Stimulated activated naive B cell treated with anti-CD40 and anti-IgM and Interleukin-4, amounts not matched to agents 10 μg/mL and 1 μg/mL and 100 μg/mL, for 72 hours (primary cell): ENCODE measurements around the gene ARHGAP18.

Source experiments
- ATAC-seq, 2 donors: fragments of 150-1000 bp; cut with Tn5 transposase; replicated peaks; 2 replicates each; pipeline ENCODE4 v1.10.0; 2021; ENCODE audit warnings: moderate library complexity in 1 of 2
- DNase-seq: peaks from one replicate; pipeline ENCODE4 v3.0.0; 2021
- H3K27ac Mint-ChIP-seq: one replicate; pipeline ENCODE4 v1.8.0; 2022; ENCODE audit warnings: mild to moderate bottlenecking, mixed read lengths
- H3K27me3 Mint-ChIP-seq, 2 donors: one replicate each; pipeline ENCODE4 v1.8.0; 2022; ENCODE audit warnings: mixed read lengths in 2 of 2
- H3K36me3 Mint-ChIP-seq, 2 donors: one replicate each; pipeline ENCODE4 v1.8.0; 2022; ENCODE audit warnings: mixed read lengths in 2 of 2, mild to moderate bottlenecking in 1 of 2
- H3K4me1 Mint-ChIP-seq, 2 donors: one replicate each; pipeline ENCODE4 v1.8.0; 2022; ENCODE audit warnings: mixed read lengths in 2 of 2, mild to moderate bottlenecking in 1 of 2
- H3K4me3 Mint-ChIP-seq, 2 donors: one replicate each; pipeline ENCODE4 v1.8.0; 2022; ENCODE audit warnings: mild to moderate bottlenecking in 2 of 2, mixed read lengths in 2 of 2, moderate library complexity in 1 of 2
- H3K9me3 Mint-ChIP-seq, 2 donors: one replicate each; pipeline ENCODE4 v1.8.0; 2022; ENCODE audit warnings: mixed read lengths in 2 of 2, mild to moderate bottlenecking in 1 of 2

The ARHGAP18 gene

DNA sequence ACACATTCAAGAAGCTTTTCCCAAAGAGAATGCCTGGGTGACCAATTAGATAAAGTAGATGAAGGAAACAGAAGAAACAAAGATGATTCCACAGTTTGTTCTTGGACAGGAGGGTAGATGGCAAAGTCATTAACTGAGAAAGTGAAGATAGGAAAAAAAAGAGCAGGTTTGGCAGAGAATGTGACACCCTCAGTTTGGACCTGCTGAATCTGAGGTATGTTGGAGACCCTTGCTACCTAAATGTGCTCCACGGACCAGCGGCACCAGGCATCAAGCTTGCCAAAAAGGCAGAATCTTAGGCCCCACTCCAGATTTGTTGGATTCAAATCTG, 49.7 kb downstream of the ARHGAP18 start:
- Mint-ChIP-seq H3K36me3 (peaks cover 7 to 9% of the 10 kb centered on the region in 2 donors), H3K9me3 (no peaks in the 10 kb centered on the region), H3K27ac (no peak overlapping the region), H3K4me1 (peaks cover 10 to 18% of the 10 kb centered on the region in 2 donors), H3K27me3 (no peaks in the 10 kb centered on the region), H3K4me3 (no peak overlapping the region)
- DNase-seq (no peak), ATAC-seq (no peak)

DNA sequence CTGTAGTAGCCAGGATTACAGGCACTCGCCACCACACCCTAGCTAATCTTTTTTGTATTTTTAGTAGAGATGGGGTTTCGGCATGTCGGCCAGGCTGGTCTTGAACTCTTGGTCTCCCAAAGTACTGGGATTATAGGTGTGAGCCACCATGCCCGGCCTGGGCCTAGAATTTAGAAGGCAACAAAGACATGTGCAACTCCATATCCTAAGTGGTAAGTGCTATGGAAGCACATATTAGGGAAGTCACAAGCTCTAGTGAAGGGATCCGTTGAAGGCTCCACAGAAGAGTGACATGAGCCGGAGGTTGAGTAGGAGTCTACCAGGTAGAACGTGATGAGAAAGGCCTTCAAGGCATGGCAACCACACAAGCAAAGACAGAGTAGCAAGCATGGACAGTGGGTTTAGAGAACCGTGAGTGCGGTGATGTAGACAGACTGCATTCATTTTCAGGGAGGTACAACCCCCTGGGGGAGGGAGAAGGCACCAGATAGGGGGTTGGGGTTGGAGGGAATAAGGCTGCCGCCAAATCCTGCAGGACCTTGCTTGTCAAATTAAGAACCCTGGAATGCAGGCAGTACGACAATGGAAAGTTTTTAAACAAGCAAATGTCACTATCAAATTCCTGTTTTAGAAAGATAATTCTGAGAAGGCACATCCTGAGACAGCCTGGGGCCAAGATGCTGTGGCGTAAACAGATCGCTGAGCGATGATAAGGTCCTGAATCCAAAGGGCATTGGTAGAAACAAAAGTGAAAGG, 50.2 kb downstream of the ARHGAP18 start:
- ATAC-seq (no peak), DNase-seq (no peak)
- Mint-ChIP-seq H3K4me1 (peaks cover 10 to 20% of the 10 kb centered on the region in 2 donors), H3K27me3 (no peaks in the 10 kb centered on the region), H3K36me3 (peaks cover 8 to 10% of the 10 kb centered on the region in 2 donors), H3K27ac (no peak overlapping the region), H3K9me3 (no peaks in the 10 kb centered on the region), H3K4me3 (no peak overlapping the region)

- peaks cover 7 to 23% of the 10 kb centered on the region in 2 donors for H3K4me1 Mint-ChIP-seq
- H3K4me3 Mint-ChIP-seq, result no peak overlapping the region
- H3K36me3 Mint-ChIP-seq, result peaks cover 11 to 12% of the 10 kb centered on the region in 2 donors
- DNase-seq (no peak), ATAC-seq (no peak)
- H3K9me3 Mint-ChIP-seq, result no peaks in the 10 kb centered on the region
- H3K27me3 Mint-ChIP-seq, result no peaks in the 10 kb centered on the region
- no peak overlapping the region for H3K27ac Mint-ChIP-seq
These were observed 50.8 kb downstream of the ARHGAP18 start for GRCh38 chr6:129659167-129659566.

GRCh38 chr6:129657483-129657882, 52.5 kb downstream of the ARHGAP18 start:
- H3K4me3 Mint-ChIP-seq, result no peak overlapping the region
- H3K27ac Mint-ChIP-seq, result no peak overlapping the region
- peaks cover 7 to 22% of the 10 kb centered on the region in 2 donors for H3K4me1 Mint-ChIP-seq
- DNase-seq, result no peak
- peaks cover 11 to 12% of the 10 kb centered on the region in 2 donors for H3K36me3 Mint-ChIP-seq
- no peaks in the 10 kb centered on the region for H3K9me3 Mint-ChIP-seq
- H3K27me3 Mint-ChIP-seq, result no peaks in the 10 kb centered on the region
- no peak for ATAC-seq

DNA sequence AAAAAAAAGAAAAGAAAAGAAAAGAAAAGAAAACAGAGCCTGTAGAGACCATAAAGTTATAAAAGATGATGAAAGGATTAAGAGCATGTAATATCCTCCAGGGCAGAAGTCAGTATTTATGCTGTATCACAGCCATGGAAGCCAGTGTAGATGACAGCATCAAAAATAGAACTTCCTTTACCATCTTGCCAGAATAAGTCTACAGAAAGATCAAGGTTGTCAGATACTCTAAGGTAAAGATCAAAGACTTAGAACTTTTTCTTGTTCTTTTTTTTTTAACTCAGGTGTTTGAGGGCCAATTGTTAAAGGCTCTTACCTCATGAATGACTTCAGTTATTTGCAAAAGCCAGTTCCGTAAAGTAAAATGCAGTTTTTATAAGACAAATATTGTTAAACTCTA, 54.6 kb downstream of the ARHGAP18 start:
- no peak for DNase-seq
- peaks cover 8 to 10% of the 10 kb centered on the region in 2 donors for H3K36me3 Mint-ChIP-seq
- no peak overlapping the region for H3K4me3 Mint-ChIP-seq
- ATAC-seq, result no peak
- no peaks in the 10 kb centered on the region for H3K9me3 Mint-ChIP-seq
- H3K27ac Mint-ChIP-seq, result no peak overlapping the region
- H3K4me1 Mint-ChIP-seq, result peaks cover 6 to 36% of the 10 kb centered on the region in 2 donors
- no peaks in the 10 kb centered on the region for H3K27me3 Mint-ChIP-seq

DNA sequence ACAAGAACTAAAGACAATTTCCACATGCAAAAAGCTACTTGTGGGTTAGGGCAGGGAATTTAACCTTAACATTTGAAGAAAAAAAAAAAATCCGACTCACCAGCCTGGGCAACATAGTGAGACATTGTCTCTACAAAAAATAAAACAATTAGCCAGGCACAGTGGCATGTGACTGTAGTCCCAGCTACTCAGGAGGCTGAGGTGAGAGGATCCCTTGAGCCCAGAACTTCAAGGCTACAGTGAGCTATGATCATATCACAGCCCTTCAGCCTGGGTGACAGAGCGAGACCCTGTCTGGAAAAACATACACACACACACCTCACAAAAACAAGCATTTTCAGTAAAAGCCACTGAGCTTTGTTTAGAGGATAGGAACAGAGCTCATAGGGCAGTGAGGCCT, 56.2 kb downstream of the ARHGAP18 start:
- no peak for DNase-seq
- Mint-ChIP-seq H3K4me3 (no peak overlapping the region), H3K9me3 (no peaks in the 10 kb centered on the region), H3K27me3 (no peaks in the 10 kb centered on the region), H3K4me1 (peaks cover 1 to 36% of the 10 kb centered on the region in 2 donors), H3K36me3 (peaks cover 5 to 6% of the 10 kb centered on the region in 2 donors), H3K27ac (no peak overlapping the region)
- ATAC-seq, result no peak

GRCh38 chr6:129653229-129653628, 56.7 kb downstream of the ARHGAP18 start:
- Mint-ChIP-seq H3K9me3 (no peaks in the 10 kb centered on the region), H3K27me3 (no peaks in the 10 kb centered on the region), H3K27ac (no peak overlapping the region), H3K4me3 (no peak overlapping the region), H3K4me1 (peaks cover 1 to 36% of the 10 kb centered on the region in 2 donors), H3K36me3 (peaks cover 5 to 6% of the 10 kb centered on the region in 2 donors)
- ATAC-seq (no peak), DNase-seq (no peak)

GRCh38 chr6:129651291-129651691, 58.7 kb downstream of the ARHGAP18 start:
- no peak overlapping the region for H3K4me3 Mint-ChIP-seq
- H3K9me3 Mint-ChIP-seq, result no peaks in the 10 kb centered on the region
- DNase-seq (no peak), ATAC-seq (no peak)
- H3K4me1 Mint-ChIP-seq, result peaks cover 1 to 24% of the 10 kb centered on the region in 2 donors
- H3K27me3 Mint-ChIP-seq, result no peaks in the 10 kb centered on the region
- peaks cover 5 to 6% of the 10 kb centered on the region in 2 donors for H3K36me3 Mint-ChIP-seq
- no peak overlapping the region for H3K27ac Mint-ChIP-seq

- Mint-ChIP-seq H3K27me3 (no peaks in the 10 kb centered on the region), H3K4me3 (no peak overlapping the region), H3K4me1 (peaks cover 0 to 18% of the 10 kb centered on the region in 2 donors), H3K27ac (no peak overlapping the region), H3K9me3 (no peaks in the 10 kb centered on the region), H3K36me3 (peaks cover 0 to 2% of the 10 kb centered on the region in 2 donors)
- no peak for DNase-seq
- no peak for ATAC-seq
These were observed 61.0 kb downstream of the ARHGAP18 start for GRCh38 chr6:129648819-129649491.

DNA sequence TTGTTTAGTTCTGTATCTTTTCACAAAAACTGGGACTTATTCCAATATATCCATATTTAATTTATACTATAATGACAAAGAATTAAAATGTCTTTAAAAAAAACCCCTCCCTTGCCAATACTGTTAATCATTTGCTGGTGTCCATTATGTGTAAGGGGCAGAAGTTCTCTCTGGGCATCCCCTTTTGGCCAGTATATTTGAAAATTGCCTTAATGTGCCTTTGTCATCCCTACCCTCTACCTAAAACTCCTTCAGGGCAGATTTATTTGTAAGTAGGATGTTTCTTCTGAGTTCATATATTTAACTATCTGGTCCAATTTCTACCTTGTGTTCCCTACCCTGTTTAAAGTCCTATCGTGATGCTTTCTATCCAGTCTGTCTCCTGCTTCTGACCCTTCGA, 62.9 kb downstream of the ARHGAP18 start:
- H3K4me1 Mint-ChIP-seq, result peaks cover 0 to 15% of the 10 kb centered on the region in 2 donors
- no peak overlapping the region for H3K4me3 Mint-ChIP-seq
- no peaks in the 10 kb centered on the region for H3K27me3 Mint-ChIP-seq
- no peaks in the 10 kb centered on the region for H3K9me3 Mint-ChIP-seq
- no peak for ATAC-seq
- H3K36me3 Mint-ChIP-seq, result peaks cover 0 to 2% of the 10 kb centered on the region in 2 donors
- H3K27ac Mint-ChIP-seq, result no peak overlapping the region
- no peak for DNase-seq

- Mint-ChIP-seq H3K4me3 (no peak overlapping the region), H3K27ac (no peak overlapping the region), H3K36me3 (peaks cover 0 to 2% of the 10 kb centered on the region in 2 donors), H3K9me3 (no peaks in the 10 kb centered on the region), H3K4me1 (peaks cover 0 to 11% of the 10 kb centered on the region in 2 donors), H3K27me3 (no peaks in the 10 kb centered on the region)
- DNase-seq, result no peak
- ATAC-seq, result no peak
These were observed 63.3 kb downstream of the ARHGAP18 start for GRCh38 chr6:129646642-129647041.

DNA sequence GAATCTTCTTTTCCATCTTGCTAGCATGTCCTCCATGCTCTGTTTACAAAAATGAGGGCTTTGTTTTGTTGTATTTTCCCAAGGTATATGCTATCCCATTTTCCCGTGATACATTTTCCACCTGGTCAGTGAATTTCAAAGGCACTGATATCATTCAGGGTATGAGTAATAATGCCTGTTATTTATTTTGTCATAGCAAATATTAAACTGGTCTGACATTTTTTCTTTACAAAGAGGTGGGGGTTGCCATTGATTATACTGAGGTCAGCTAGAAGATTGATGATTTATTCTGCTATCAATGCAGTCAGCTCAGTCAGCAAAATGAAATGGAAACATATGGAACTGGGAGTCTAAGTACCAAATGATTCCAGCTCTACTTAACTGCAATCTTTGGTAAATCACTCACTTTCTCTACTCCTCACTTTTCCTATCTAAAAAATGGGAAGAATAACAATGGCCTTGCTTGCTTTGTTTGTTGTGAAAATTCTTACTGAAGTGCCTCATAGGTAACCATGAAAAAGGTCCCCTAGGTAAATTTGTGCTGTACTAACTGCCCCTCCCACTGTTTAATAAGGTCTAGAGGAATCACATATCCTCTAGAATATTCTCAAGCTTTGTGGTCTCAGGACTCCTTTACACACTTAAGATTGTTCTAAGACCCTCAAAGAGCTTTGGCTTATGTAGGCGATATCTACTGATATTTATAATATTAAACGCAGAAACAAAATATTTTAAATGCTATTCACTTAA, 64.0 kb downstream of the ARHGAP18 start:
- Mint-ChIP-seq H3K27ac (no peak overlapping the region), H3K4me3 (no peak overlapping the region), H3K36me3 (peaks cover 0 to 5% of the 10 kb centered on the region in 2 donors), H3K9me3 (no peaks in the 10 kb centered on the region), H3K4me1 (peaks cover 0 to 5% of the 10 kb centered on the region in 2 donors), H3K27me3 (no peaks in the 10 kb centered on the region)
- DNase-seq (no peak), ATAC-seq (no peak)

- DNase-seq, result no peak
- ATAC-seq, result no peak
- Mint-ChIP-seq H3K4me3 (no peak overlapping the region), H3K9me3 (no peaks in the 10 kb centered on the region), H3K27me3 (no peaks in the 10 kb centered on the region), H3K36me3 (peaks cover 0 to 6% of the 10 kb centered on the region in 2 donors), H3K4me1 (no peaks in the 10 kb centered on the region), H3K27ac (no peak overlapping the region)
These were observed 64.7 kb downstream of the ARHGAP18 start for GRCh38 chr6:129645106-129645829.

DNA sequence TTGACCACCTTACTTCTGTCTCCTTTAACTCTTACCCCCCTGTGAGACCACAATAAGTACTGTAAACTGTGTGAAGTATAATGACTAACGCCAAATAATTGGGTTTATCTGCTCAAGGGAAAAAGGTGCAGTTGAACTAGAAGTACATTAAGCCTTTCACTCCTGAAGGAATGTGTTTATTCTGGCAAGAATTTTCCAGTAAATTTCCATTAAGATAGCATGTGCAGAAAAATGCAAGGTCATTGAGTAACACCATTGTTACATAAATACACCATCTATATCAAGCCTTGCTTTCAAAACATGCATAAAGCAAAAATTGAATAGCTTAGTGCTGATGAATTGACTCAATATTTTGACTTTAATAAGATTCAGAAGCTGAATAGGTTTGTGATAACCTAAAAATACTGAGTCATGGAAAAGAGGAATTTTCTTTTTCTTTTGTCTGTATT, 65.4 kb downstream of the ARHGAP18 start:
- H3K4me1 Mint-ChIP-seq, result no peaks in the 10 kb centered on the region
- no peak for ATAC-seq

More for the DNA sequence above, 65.4 kb downstream of the ARHGAP18 start:
- no peak for DNase-seq
- peaks cover 0 to 6% of the 10 kb centered on the region in 2 donors for H3K36me3 Mint-ChIP-seq
- no peaks in the 10 kb centered on the region for H3K27me3 Mint-ChIP-seq
- no peak overlapping the region for H3K27ac Mint-ChIP-seq
- no peaks in the 10 kb centered on the region for H3K9me3 Mint-ChIP-seq
- no peak overlapping the region for H3K4me3 Mint-ChIP-seq
